SW 1271 (cell line): Measurements from ENCODE around the gene SLC30A1.
"Not testable (repeated sequence)": the region's sequence is repeated elsewhere in the genome, so short reads cannot be mapped to it uniquely, and the experiment has no call there.

Experiments
- DNase-seq, 2 experiments: peaks; one replicate each; lab custom pipeline; 2025; lab: John Stamatoyannopoulos, UW

Gene SLC30A1, protein sequence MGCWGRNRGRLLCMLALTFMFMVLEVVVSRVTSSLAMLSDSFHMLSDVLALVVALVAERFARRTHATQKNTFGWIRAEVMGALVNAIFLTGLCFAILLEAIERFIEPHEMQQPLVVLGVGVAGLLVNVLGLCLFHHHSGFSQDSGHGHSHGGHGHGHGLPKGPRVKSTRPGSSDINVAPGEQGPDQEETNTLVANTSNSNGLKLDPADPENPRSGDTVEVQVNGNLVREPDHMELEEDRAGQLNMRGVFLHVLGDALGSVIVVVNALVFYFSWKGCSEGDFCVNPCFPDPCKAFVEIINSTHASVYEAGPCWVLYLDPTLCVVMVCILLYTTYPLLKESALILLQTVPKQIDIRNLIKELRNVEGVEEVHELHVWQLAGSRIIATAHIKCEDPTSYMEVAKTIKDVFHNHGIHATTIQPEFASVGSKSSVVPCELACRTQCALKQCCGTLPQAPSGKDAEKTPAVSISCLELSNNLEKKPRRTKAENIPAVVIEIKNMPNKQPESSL

DNA sequence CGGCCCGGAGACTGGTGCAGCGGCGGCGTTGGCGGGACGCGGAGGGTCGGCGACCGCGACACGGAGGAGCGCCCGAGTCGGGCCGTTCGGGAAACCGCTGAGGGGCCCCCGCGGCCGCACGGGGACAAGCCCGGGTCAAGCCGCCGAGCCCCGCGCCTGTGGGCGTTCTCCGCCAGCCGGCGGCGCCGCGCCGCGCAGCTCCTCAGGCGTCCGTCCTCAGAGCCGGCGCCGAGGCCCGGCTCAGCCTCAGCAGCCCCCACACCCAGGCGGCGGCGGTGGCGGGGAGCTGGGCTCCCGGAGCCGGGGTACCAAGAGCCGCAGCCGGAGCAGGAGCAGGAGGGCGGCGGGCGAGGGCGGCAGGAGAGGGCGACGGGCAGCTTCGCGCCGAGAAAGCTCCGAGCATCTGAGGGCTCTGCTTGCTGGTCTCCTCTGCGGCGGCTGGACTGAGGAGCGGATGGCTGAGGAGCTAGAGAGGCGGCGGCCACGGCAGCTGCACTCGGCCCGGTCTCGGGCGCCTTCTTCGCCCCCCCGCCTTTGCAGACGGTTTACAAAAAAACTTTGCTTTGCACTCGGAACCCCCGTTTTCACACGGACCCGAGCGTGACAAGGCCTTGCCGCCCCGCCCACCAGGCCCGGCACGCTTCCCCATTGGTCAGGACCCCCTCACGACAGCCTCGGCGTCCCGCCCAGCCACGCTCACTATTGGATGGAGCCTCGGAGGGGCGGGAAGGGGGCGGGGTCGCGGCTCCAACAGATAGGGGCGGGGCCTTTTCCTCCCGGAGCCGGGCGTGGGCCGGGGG is at the start of gene SLC30A1:
TSS of gene SLC30A1 (minus strand) at position 522 of the 800 bp plus-strand sequence. CDS start 549 bp downstream, outside the sequence.
- DNase-seq = peak; percentile 77 to 86

DNA sequence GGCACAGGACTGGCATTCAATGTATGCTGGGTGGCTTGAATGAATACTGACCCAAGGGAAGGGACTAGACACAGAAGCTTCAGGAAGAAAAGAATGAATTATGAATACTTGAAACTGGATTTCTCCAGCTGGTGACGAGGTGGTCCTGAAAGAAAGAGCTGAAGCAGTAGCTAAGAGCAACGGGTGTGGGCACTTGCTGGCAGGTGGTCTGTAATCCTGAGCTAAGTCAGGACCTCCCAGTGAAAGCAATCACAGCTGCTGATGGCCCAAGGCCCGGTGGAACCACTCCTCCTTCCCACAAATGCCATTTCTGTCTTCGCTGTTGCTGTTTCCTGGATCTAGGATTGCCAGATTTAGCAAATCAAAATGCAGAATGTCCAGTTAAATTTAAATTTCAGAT is 49.5 kb upstream of the SLC30A1 start:
- no peak for DNase-seq

DNA sequence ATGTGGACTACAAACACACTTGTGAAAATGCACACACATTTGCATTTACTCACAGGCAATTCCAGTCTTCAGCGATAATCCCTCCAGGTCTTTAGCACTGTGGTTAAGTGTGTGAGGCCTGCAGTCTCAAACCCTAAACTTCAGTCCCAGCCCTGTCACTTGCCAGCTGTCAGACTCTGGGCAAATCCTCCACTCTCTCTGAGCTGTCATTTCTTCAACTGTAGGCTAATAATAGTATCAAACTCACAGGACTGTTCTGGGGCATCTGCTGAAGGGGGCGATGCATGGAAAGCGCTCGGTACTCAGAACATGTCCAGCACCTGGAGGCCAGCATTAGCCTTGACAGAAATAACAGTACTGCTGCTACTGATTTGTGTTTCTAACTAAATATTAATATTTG is 48.3 kb upstream of the SLC30A1 start:
- no peak for DNase-seq

DNA sequence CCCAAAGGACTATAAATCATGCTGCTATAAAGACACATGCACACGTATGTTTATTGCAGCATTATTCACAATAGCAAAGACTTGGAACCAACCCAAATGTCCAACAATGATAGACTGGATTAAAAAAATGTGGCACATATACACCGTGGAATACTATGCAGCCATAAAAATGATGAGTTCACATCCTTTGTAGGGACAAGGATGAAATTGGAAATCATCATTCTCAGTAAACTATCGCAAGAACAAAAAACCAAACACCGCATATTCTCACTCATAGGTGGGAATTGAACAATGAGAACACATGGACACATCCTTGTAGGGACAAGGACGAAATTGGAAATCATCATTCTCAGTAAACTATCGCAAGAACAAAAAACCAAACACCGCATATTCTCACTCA is 46.9 kb upstream of the SLC30A1 start:
- not testable (repeated sequence) for DNase-seq

DNA sequence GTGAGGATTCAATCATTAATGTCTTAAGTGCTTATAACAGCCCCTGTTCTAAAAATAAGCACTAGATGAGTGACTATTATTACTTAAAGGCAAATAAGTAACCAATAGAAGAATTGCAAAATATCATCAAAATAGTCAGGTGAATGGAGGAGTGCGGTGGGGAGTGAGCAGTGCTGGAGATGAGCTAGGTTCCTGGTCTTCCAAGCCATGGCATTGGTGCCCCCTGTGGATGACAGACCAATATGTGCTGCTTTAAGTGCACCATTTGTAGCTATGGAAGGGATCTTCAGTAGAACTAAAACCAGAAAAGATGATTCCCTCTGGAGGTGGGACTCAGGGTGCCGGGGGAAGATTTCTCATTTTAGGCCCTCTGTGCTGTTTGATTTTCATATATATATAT is 46.1 kb upstream of the SLC30A1 start:
- no peak for DNase-seq

DNA sequence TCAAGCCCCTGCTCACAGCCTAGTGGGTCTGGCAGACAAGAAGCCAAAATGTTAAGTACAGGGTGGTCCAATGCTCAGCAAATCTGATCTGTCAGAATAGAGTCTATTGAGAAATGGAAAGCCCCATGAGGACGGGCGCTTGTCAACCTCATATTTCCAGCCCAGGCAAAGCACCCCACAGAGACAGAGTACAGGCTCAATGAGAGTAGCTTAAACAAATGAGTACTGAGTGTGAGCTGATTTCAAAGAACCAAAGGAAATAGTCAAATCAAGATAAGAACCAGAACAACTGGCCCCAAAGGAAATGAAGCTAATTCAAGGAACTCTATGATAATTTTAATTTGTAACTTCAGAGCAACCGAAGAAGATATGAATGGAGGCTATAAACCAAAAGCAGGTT is 44.6 kb upstream of the SLC30A1 start:
- no peak for DNase-seq

DNA sequence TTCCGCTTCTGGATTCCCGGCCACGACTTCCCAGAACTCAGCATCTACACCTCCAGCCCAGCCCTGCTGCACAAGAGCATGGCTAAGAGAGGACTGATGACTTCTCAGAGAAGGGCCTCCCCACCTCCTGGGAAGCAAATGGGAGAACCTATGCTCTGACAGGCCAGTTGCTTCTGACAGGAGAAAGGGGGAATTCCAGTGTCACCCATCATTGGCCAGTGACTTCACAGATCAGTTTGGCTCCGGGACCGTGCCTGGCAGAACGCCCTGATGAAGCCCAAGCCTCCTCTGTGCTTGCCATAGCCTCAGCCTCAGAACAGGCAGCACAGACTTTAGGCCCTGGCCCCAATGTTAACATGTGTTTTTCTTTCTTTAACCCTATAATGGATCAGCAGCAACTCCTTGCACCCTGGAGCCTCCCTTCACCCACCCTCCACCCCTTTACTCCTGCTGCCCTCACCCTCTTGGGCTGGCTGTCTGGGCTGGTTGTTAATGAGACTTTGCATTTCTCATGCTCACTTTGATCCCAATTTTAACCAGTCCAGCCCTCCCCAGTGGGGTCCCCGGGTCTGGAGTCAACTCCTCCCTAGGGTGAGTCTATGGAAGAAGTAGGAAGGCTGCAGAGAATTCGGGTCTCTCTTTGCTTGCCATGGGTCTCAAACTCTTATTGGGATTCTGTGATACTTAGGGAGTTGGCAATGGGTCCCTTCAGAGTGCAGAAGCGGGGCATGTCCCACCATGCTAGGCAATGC is 42.7 kb upstream of the SLC30A1 start:
- DNase-seq = no peak

DNA sequence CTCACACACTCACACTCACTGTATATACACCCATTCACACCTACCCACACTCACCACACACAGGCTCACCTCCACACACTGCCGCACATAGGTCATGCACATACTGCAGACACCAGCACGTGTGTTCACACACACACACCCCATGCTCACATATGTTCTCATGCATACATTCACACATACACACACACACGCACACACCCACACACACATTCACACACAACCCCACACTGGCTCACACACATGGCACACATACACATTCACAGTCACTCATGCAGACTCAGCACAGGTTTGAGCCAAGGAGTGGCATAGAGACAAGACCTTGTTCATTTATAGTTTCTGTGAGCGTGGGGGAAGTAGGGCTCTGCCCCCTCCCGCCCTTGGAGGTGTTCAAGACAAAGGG is 41.1 kb upstream of the SLC30A1 start:
- DNase-seq = no peak

DNA sequence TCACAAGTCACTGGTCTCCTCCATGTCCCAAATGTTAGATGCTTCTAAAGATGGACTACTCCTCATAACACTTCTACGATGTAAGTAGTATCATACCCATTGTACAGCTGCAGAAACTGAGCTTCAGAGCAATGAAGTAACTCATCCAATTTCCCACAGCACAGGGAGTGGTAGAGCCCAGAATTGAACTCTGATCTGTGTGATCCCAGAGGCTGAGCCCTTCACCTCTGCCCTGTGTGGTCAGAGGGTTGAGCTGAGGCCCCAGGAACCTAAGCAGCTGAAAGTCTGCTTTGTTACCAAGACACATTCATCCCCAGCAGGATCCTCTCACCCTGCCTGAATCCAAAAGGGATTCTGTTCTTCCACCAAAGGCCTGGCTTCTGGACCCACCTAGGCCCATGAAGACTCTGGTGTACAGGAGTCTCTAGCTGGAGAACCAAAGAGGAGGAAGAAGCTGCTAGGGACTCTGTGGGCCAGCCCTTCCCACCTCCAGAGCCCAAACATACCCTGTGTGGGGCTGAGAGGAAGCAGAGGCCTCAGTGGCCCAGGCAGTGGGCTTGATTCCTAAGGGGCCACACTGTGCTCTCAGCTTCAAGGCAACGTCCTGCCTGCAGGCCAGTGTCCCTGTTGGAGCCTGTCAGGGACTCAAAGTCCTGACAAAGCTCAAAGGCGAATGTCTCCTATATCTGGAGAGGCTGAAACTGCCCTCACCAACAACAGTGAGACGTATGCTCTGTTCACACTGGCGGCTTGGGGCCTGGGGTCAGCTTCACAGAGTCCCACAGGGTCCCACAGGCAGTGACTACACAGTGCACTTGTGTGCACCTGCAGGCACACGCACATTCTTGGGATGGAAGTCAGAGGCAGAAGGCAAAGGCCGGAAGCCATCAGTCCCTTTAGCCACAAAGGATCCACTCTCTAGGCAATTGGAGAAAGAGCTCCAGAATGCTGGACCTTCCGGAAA is 40.4 kb upstream of the SLC30A1 start:
- DNase-seq = no peak

DNA sequence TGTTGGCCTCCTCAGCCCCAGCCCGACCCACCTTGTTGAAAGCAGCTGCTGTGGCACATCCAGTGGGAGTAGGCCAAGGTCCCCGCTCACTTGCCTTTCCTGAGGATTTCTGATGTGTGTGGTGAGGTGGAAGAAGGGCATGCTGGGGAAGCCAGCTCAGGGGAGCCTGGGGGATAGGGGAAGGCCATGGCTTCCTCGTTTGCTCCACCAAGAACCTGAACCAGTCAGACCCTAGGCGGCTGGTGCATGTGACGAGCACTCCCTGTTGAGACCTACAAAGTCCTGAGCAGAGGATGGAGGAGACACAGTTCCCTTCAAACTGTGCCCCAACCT is 38.0 kb upstream of the SLC30A1 start:
- DNase-seq = no peak

DNA sequence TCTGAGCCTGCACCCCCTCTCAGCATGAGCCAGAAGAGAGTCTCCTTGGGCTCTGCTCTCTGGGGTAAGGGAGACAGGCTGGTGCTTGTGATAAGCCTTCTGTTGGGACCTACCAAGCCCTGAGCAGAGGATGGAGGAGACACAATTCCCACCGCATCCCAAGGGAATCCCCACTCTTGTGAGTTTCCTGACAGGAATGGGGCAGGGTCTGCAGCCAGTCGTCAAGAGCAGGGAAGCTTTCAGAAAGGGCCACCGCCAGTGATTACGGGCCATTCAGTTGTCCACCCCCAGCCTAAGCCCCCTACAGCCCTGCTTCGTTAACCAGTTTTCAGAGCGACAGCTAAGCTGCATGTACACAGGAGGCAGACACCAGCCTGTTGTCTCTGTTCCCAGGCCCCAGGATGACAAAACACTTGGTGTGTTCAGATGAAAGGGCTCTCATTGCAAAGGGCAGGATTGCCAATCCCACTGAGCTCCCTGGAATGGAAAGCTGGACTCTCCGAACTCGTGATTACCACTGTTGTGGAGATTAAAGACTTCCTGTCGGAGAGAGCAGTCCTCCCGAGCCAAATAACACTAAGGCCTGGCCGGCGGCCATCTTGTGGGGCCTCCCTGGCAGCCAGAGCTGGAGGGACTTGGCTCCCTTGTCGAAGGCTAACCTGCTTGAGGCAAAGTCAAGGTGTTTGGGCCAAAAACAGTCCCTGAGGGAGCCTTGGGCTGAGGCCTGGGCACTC is 37.4 kb upstream of the SLC30A1 start:
- DNase-seq = no peak

DNA sequence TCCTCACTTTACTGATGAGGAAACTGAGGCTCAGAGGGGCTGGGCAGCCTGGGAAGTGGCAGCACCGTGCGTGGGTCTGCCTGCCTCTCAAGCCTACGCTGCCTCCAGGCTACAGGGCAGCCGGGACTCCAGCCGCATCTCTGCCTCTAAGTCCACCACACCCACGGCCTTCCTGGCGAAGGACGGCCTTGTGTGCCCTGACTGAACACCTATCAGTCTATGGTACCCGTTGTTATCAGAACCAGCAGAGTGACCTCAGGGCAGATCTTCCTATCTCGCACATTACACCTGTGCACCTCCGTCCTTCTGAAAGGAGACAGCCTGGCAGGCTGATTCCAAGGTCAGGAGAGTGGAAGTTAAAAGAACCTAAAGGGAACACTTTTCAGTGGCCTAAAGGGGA is 35.7 kb upstream of the SLC30A1 start:
- DNase-seq = no peak

DNA sequence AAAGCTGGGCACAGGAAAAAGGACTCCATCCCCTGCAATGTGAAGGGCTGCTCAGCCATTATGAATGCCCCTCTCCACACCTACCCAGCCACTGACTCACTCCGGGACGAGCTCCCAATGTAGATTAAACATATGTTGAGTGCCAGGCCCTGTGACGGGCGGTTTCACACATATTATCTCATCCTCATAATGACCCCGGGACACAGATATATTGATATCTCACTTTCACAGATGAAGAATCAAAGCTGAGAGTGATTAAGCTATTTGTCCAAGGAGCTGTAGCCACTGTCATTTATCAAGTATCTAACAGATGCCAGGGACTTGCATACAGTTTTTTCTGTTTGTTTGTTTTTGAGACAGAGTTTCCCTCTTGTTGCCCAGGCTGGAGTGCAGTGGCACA is 35.0 kb upstream of the SLC30A1 start:
- no peak for DNase-seq

DNA sequence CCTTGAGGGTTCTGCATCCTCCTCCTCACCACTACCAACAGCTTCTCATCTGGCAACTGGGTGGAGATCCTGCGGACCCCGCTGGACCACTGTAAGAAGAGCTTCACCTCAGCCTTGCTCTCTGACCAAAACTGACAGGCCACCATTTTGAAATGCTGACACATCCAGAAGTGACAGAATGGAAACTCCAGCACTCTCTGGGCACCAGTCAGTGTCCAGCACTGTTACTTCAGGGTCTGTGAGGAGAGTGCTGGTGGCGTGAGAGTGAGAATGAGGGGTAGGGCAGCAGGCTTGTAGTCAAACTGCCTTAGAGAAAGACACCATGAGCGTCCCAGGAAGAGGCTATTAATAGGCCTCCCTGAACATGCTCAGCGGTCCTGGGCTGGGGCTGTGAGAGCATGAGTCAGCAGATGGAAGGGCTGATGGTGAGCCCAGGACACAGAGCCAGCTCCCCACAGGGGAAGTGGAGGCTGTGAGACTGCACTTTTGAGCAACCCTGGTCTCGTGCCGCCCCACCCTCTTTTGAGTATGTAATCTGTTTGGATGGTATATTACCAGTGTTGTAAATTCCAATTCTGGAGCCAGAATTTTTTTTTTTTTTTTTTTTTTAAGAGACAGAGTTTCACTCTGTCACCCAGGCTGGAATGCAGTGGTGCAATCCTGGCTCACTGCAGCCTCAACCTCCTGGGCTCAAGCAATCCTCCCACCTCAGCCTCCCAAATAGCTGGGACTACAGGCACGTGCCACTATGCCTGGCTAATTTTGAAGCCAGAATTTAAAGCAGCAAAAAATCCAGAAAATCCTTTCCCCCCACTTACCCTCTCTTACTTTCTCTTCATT is 34.4 kb upstream of the SLC30A1 start:
- DNase-seq = no peak

DNA sequence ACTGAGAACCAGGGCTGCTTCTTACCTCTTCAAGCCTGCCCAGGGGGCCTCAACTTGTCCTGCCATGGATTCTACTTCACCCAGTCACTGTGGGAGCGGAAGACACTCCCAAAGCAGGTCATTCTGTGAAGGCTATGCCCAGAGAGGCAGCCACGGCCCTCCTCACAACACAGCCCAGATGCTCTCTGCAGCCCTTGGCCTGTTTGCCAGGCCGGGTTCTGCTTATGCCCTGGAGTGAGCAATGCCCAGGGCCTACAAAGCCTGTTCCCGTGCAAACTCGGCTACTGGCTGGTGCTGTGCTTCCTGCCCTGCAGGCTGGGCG is 33.8 kb upstream of the SLC30A1 start:
- no peak for DNase-seq

DNA sequence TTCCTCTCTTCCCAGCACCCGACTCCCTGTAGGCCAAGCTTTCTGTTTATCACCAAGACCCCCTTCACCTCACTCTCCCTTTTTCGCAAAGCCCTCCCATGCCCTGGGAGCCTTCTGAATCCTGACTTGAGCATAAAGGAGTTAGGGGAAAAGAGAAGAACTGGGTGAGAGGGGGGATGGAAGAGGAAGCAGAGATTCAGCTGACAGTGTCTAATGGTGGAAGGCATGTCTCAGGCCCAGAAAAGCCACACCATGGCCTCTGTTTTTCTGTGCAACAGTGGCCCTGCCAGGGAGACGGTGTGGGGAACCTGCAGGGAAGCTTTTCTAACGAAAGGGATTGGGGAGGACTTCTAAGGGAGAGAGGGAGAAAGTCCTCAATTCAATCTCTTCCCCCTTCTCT is 32.9 kb upstream of the SLC30A1 start:
- no peak for DNase-seq

DNA sequence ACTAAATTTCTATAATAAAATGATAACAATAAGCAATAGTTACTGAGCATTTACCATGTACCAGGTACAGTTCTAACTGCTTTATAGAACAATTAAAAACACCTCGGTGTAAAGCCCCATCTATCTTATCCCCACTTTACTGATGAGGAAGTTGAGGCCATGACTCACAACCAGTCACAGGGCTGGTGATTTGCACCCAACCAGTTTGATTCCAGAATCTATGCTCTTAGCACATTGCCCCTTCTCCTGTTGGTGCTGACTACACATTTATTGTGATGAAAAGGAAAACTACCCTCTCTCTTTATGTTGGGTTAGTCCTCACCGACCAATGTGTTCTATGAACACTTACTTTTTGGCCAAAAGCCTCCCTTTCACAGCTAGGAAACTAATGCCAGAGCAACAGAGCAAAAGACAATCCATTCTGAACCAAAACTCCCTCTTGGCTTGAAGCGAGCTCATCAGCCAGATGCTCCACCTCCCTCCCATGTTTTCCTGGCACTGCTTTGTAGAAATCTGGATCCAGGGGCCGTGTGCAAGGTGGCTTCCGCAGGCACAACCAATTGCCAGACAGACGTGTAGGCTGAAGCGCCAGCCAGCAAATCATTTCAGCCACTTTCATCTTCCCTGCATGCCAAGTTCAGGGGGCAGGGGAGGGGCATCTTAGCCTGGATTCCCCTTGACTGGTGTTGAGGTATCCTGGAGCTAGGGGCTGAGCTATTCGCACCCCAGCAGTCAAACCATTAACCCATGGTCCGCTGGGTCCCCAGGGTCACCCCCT is 32.0 kb upstream of the SLC30A1 start:
- no peak for DNase-seq

DNA sequence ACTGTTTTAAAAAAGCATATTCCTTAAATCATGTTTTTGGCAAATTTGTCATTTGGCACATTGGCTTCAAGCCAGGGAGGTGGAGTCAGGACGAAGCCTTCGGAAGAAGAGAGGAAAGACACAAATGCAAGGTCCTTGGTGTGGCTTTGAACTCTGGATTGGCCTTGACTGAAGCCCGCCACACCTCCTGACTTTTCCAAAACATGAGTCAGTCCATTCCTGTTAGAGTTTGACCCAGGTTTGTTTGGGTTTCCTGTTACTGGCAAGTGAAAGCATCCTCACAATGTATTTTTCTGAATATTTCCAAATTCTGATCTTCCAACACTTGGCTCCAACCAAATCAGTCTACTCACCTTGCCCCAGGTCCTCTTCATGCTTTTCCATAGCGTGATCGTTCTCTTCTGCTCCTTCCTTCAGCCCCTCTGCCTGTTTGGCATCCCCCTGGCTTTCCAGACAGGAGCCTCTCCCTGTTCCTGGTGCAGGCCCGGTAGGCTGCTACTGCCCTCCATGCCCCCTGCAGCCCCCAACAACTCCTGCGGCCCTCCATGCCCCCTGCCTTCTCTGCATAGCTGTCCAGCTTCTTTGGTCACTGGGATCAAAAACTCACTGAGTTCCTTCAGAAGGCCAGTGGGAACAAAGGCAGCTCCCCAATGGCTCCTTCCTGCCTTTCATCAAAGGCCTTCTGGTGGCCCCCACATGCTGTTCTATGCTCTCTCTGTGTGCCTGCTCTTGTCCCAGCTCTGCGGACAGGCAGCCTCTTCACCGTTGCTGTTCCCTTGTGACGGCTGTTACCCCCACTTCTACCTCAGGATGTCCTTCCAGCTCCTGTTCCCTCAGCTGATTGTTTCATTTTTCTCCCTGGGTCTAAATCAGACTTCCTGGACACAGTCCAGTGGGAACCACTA is 30.4 kb upstream of the SLC30A1 start:
- no peak for DNase-seq
